Activated CD8-positive, alpha-beta T cell treated with anti-CD3 and anti-CD28 coated beads, Interleukin-2, amount 10 ng/mL, durations not matched to agents 7 days and 5 days (primary cell): Measurements from ENCODE around the gene VPS52. TPM values are rescaled to one million over a fixed set of nuclear protein-coding genes. Genes with fewer than 3 reads are reported as not detected.
"Not testable (repeated sequence)": the region's sequence is repeated elsewhere in the genome, so short reads cannot be mapped to it uniquely, and the experiment has no call there.

Source experiments
- ATAC-seq: fragments of 150-1000 bp; cut with Tn5 transposase; one replicate; pipeline ENCODE4 v1.10.0; 2021; ENCODE audit warnings: moderate library complexity
- CTCF ChIA-PET: fragments of 350-600 bp; sonication (Branson Sonifier 250); formaldehyde crosslinking; loops from one replicate; lab custom pipeline; 2021; ENCODE audit warnings: antibody characterized with exemption; lab: Charles Lee
- POLR2A ChIA-PET: fragments of 350-600 bp; sonication (Branson Sonifier 250); formaldehyde crosslinking; loops from one replicate; lab custom pipeline; 2021; ENCODE audit warnings: antibody characterized with exemption; lab: Charles Lee
- DNase-seq: peaks from one replicate; pipeline ENCODE4 v3.0.0-alpha.2; 2020
- H3K27ac Mint-ChIP-seq: one replicate; pipeline ENCODE4 v1.8.0; 2021; ENCODE audit warnings: mild to moderate bottlenecking, mixed read lengths
- H3K27me3 Mint-ChIP-seq: one replicate; pipeline ENCODE4 v1.8.0; 2021; ENCODE audit warnings: low read depth, mixed read lengths
- H3K36me3 Mint-ChIP-seq: one replicate; pipeline ENCODE4 v1.8.0; 2021; ENCODE audit warnings: low read depth, mixed read lengths
- H3K4me1 Mint-ChIP-seq: one replicate; pipeline ENCODE4 v1.8.0; 2021; ENCODE audit warnings: low read depth, mixed read lengths
- H3K4me3 Mint-ChIP-seq: one replicate; pipeline ENCODE4 v1.8.0; 2021; ENCODE audit warnings: mild to moderate bottlenecking, mixed read lengths
- H3K9me3 Mint-ChIP-seq: one replicate; pipeline ENCODE4 v1.8.0; 2022; ENCODE audit warnings: mixed read lengths; ENCODE audit not compliant: insufficient read depth
- total RNA-seq, 2 experiments: library from RNA; stranded (reverse); gene quantifications; one replicate each; pipeline ENCODE4 v1.2.3, GENCODE V29; 2021

VPS52 gene
- total RNA-seq, 2 experiments from 2014 or later, result 59.3 to 59.5 TPM

- H3K27ac Mint-ChIP-seq, result peak overlapping the region; percentile 77
- H3K36me3 Mint-ChIP-seq, result peaks cover 74% of the 10 kb centered on the region
- no peaks in the 10 kb centered on the region for H3K9me3 Mint-ChIP-seq
- H3K4me1 Mint-ChIP-seq, result peaks cover 52% of the 10 kb centered on the region
- no peaks in the 10 kb centered on the region for H3K27me3 Mint-ChIP-seq
- CTCF ChIA-PET, result interaction anchor here (1.1 to 3.2 kb wide), 6 partner anchors 10 to 112 kb away, joined by 3 to 51 read pairs (median 10); partner anchors contain the start of genes PFDN6, RGL2 and WDR46
- POLR2A ChIA-PET, result interaction anchor here (2.2 to 4.4 kb wide), 3 partner anchors 11 to 20 kb away, joined by 5 to 54 read pairs (median 50); partner anchors contain the start of genes PFDN6, RGL2 and WDR46
- no peak for DNase-seq
- peak overlapping the region; percentile 90 for H3K4me3 Mint-ChIP-seq
- ATAC-seq, result no peak
These were observed 7.1 kb upstream of the VPS52 start for GRCh38 chr6:33278810-33279209.

DNA sequence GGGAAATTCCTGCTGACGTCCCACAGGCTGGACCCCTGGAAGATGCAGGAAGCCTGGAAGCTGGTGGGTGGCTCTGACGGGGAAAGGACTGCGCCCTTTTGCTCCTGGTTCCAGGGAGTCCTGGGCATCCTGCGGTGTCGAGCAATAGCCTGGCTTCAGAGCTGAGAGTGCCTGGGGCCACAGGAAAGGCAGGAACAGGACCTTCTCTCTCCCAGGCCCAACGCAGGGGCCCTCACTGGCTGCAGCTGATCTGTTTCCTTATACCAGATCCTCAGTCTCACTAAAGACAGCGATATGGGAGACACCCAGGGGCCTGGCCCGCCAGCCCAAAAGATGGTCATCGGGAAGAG is 6.7 kb upstream of the VPS52 start:
- Mint-ChIP-seq H3K4me1 (peaks cover 57% of the 10 kb centered on the region), H3K4me3 (peak overlapping the region; percentile 90), H3K27ac (peak overlapping the region; percentile 77), H3K36me3 (peaks cover 78% of the 10 kb centered on the region), H3K9me3 (no peaks in the 10 kb centered on the region), H3K27me3 (no peaks in the 10 kb centered on the region)
- ChIA-PET POLR2A (interaction anchor here (0.6 to 4.4 kb wide), 7 partner anchors 11 to 1478 kb away, joined by 3 to 54 read pairs (median 6); partner anchors contain the start of genes PFDN6, RGL2, TAPBP and WDR46), CTCF (interaction anchor here (1.1 to 3.2 kb wide), 6 partner anchors 10 to 113 kb away, joined by 3 to 51 read pairs (median 10); partner anchors contain the start of genes PFDN6, RGL2 and WDR46)
- ATAC-seq, result no peak
- DNase-seq, result no peak

DNA sequence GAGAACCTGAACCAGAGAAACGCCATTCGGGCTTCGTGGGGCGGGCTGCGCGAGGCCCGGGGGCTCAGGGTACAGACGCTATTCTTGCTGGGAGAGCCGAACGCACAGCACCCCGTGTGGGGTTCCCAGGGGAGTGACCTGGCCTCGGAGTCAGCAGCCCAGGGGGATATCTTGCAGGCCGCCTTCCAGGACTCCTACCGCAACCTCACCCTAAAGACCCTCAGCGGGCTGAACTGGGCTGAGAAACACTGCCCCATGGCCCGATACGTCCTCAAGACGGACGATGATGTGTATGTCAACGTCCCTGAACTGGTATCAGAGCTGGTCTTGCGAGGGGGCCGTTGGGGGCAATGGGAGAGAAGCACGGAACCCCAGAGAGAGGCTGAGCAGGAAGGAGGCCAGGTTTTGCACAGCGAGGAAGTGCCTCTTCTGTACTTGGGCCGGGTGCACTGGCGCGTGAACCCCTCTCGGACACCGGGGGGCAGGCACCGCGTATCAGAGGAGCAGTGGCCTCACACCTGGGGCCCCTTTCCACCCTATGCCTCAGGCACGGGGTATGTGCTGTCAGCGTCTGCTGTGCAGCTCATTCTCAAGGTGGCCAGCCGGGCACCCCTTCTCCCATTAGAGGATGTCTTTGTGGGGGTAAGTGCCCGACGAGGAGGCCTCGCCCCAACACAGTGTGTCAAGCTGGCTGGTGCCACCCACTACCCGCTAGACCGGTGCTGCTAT is 6.2 kb upstream of the VPS52 start:
- DNase-seq (peak; percentile 62), ATAC-seq (peak; percentile 22)
- ChIA-PET CTCF (interaction anchor here (0.8 to 3.2 kb wide), 13 partner anchors 11 to 148 kb away, joined by 3 to 51 read pairs (median 4); partner anchors contain the start of genes PFDN6, RGL2 and WDR46), POLR2A (interaction anchor here (0.6 to 4.4 kb wide), 20 partner anchors 8 to 1479 kb away, joined by 3 to 54 read pairs (median 5); partner anchors contain the start of genes CUTA, PFDN6, RGL2 and TAPBP)
- peak overlapping the region; percentile 97 for H3K27ac Mint-ChIP-seq
- H3K4me3 Mint-ChIP-seq, result peak overlapping the region; percentile 90
- peaks cover 62% of the 10 kb centered on the region for H3K4me1 Mint-ChIP-seq
- H3K36me3 Mint-ChIP-seq, result peaks cover 80% of the 10 kb centered on the region
- no peaks in the 10 kb centered on the region for H3K9me3 Mint-ChIP-seq
- H3K27me3 Mint-ChIP-seq, result no peaks in the 10 kb centered on the region

DNA sequence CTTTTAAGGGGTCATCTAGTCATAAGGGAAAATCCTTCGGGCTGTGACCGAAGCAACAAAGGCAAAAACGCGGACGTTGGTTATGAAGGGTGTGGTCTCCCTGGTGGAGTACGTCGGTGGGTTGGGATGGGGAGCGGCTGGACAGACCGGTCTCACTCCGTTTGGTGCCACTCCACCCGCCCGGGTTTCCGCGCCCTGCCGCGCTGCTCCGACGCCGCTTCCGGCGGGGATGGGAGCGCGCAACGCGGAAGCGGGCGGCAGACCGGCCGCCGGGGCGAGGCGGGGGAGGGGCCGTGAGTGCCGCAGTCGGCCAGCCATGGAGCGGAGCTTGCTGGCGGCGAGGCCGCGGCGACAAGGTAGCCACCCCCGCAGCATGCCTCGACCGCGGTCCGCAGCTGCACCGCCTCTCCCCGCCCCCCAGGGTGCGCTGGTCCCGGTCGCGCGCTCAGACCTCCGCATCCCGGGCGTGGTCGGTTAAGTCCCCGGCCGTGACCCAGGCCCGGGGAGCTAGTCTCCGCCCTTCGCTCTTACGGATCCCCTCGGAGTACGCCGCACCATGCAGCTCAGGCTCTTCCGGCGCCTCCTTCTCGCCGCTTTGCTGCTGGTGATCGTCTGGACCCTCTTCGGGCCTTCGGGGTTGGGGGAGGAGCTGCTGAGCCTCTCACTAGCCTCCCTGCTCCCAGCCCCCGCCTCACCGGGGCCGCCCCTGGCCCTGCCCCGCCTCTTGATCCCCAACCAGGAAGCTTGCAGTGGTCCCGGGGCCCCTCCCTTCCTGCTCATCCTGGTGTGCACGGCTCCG is 5.4 kb upstream of the VPS52 start, which contains the start of gene B3GALT4:
Gene B3GALT4 (plus strand): TSS at position 260 of the 799 bp plus-strand sequence. CDS start 297 bp downstream, at position 557.
- H3K27ac Mint-ChIP-seq, result peak within 1 kb of the TSS; percentile 97
- peaks cover 64% of the 10 kb centered on the region for H3K4me1 Mint-ChIP-seq
- H3K9me3 Mint-ChIP-seq, result no peaks in the 10 kb centered on the region
- H3K36me3 Mint-ChIP-seq, result peaks cover 80% of the 10 kb centered on the region
- H3K4me3 Mint-ChIP-seq, result peak within 1 kb of the TSS; percentile 99
- POLR2A ChIA-PET, result interaction anchor here (0.6 to 4.4 kb wide), 21 partner anchors 9 to 306 kb away, joined by 3 to 54 read pairs (median 5); partner anchors contain the start of genes CUTA, PFDN6, RGL2 and TAPBP
- CTCF ChIA-PET, result interaction anchor here (0.8 to 3.2 kb wide), 12 partner anchors 12 to 151 kb away, joined by 3 to 51 read pairs (median 4); partner anchors contain the start of genes PFDN6, RGL2 and WDR46
- peak; percentile 74 for ATAC-seq
- peak; percentile 81 for DNase-seq
- no peaks in the 10 kb centered on the region for H3K27me3 Mint-ChIP-seq

GRCh38 chr6:33276581-33276863 is 4.8 kb upstream of the VPS52 start:
- peak overlapping the region; percentile 89 for H3K27ac Mint-ChIP-seq
- POLR2A ChIA-PET, result interaction anchor here (1.0 to 4.4 kb wide), 14 partner anchors 10 to 304 kb away, joined by 4 to 54 read pairs (median 6); partner anchors contain the start of genes CUTA, PFDN6, RGL2 and TAPBP
- CTCF ChIA-PET, result interaction anchor here (0.9 to 3.2 kb wide), 6 partner anchors 12 to 150 kb away, joined by 3 to 51 read pairs (median 10); partner anchors contain the start of genes PFDN6, RGL2 and WDR46
- no peaks in the 10 kb centered on the region for H3K27me3 Mint-ChIP-seq
- H3K36me3 Mint-ChIP-seq, result peaks cover 81% of the 10 kb centered on the region
- no peaks in the 10 kb centered on the region for H3K9me3 Mint-ChIP-seq
- H3K4me3 Mint-ChIP-seq, result peak overlapping the region; percentile 99
- H3K4me1 Mint-ChIP-seq, result peaks cover 64% of the 10 kb centered on the region
- ATAC-seq (no peak), DNase-seq (no peak)

GRCh38 chr6:33275795-33276580 is 4.3 kb upstream of the VPS52 start:
- POLR2A ChIA-PET, result interaction anchor here (1.3 to 4.4 kb wide), 7 partner anchors 13 to 142 kb away, joined by 3 to 54 read pairs (median 15); partner anchors contain the start of genes CUTA, PFDN6, RGL2 and TAPBP
- CTCF ChIA-PET, result interaction anchor here (0.8 to 3.2 kb wide), 5 partner anchors 13 to 156 kb away, joined by 3 to 51 read pairs (median 6); partner anchors contain the start of genes PFDN6, RGL2 and WDR46
- Mint-ChIP-seq H3K4me1 (peaks cover 65% of the 10 kb centered on the region), H3K4me3 (peak overlapping the region; percentile 99), H3K36me3 (peaks cover 77% of the 10 kb centered on the region), H3K27ac (peak overlapping the region; percentile 89)
- H3K27me3 Mint-ChIP-seq, DNase-seq, H3K9me3 Mint-ChIP-seq, ATAC-seq: not testable (repeated sequence)

- Mint-ChIP-seq H3K27ac (peak overlapping the region; percentile 100), H3K27me3 (no peaks in the 10 kb centered on the region), H3K4me1 (peaks cover 67% of the 10 kb centered on the region), H3K36me3 (peaks cover 66% of the 10 kb centered on the region), H3K9me3 (no peaks in the 10 kb centered on the region), H3K4me3 (peak overlapping the region; percentile 99)
- DNase-seq (no peak), ATAC-seq (no peak)
- ChIA-PET CTCF (no interaction called here), POLR2A (interaction anchor here (0.7 to 1.2 kb wide), 3 partner anchors 15 to 130 kb away, joined by 3 to 4 read pairs (median 4); partner anchors contain the start of genes RGL2 and WDR46)
These were observed 2.5 kb upstream of the VPS52 start for GRCh38 chr6:33273924-33274902.

DNA sequence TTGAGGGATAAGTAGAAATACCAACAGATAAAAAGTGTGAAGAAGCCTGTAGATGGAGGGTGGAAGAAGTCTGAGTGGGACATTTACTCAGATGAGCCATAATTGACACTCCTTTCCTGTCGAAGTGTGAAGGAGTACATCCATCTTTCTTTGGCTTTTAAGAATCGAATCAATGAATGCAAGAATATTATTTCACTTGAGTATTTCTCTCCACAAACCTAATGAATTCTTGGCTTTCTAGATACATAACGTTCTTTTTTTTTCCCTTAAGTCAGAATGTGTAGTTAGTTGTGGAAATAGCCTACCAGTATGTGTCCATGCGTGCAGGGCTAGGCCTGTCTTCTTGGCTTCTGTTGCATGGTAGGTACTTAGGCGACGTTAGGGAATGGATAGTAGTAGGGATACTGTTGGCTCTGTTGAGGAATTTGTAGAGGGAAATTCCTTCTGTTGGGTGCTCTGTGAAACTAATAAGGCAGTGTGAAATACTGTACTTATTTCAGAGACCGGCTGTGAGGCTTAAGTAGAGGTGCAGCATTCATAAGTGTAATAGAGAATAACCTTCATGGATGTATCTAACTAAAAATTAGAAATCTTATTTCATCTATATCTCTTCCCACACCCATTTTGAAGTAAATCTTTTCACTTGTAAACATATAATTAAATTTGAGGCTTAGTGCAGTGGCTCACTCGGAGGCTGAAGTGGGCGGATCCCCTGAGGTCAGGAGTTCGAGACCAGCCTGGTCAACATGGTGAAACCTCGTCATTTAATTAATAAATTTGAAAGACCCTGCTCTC is 1.6 kb upstream of the VPS52 start:
- Mint-ChIP-seq H3K9me3 (no peaks in the 10 kb centered on the region), H3K27ac (peak overlapping the region; percentile 100), H3K27me3 (no peaks in the 10 kb centered on the region), H3K4me1 (peaks cover 58% of the 10 kb centered on the region), H3K4me3 (peak overlapping the region; percentile 99), H3K36me3 (peaks cover 63% of the 10 kb centered on the region)
- CTCF ChIA-PET, result interaction anchor here (2.2 kb wide), 1 partner anchor 26 kb away, joined by 8 read pairs; the partner anchor contains the start of gene RGL2
- no peak for ATAC-seq
- DNase-seq, result no peak
- POLR2A ChIA-PET, result interaction anchor here (0.7 to 3.0 kb wide), 3 partner anchors 16 to 130 kb away, joined by 3 to 36 read pairs (median 4); partner anchors contain the start of genes PFDN6, RGL2 and WDR46
